Colonic mucosa (tissue), 4 donors: ENCODE results near the gene XAB2. TPM values are rescaled to one million over a fixed set of nuclear protein-coding genes. Genes with fewer than 3 reads are reported as not detected.
A peak's percentile ranks its signal among the peaks of the same experiment; 100 is the strongest.

Experiments
- DNase-seq: peaks from one replicate; pipeline ENCODE4 v3.0.0-alpha.2; 2020
- H3K27ac ChIP-seq: fragments of 200-600 bp; one replicate; pipeline ENCODE4 v1.8.0; 2021
- H3K27me3 ChIP-seq: fragments of 200-600 bp; one replicate; pipeline ENCODE4 v1.8.0; 2021
- H3K36me3 ChIP-seq: fragments of 200-600 bp; one replicate; pipeline ENCODE4 v1.8.0; 2021
- H3K4me1 ChIP-seq: fragments of 200-600 bp; one replicate; pipeline ENCODE4 v1.8.0; 2021; ENCODE audit warnings: mild to moderate bottlenecking
- H3K4me3 ChIP-seq: fragments of 200-600 bp; one replicate; pipeline ENCODE4 v1.8.0; 2021
- H3K9ac ChIP-seq, 2 donors: one replicate each; pipeline ENCODE4 v1.7.0; 2013; ENCODE audit warnings: control low read depth in 2 of 2, low read depth in 2 of 2, low read length in 2 of 2
- H3K9me3 ChIP-seq: fragments of 200-600 bp; one replicate; pipeline ENCODE4 v1.8.0; 2021
- intact Hi-C: fragments of 100-400 bp; cut with DNase I; formaldehyde crosslinking; loops from one replicate; pipeline ENCODE4 v1.14.1; 2022
- total RNA-seq, 2 donors: library from RNA; stranded (reverse); fragmentation: NEBNext Ultra II Directional in 1 of 2; extraction: Animal tissue kit (Norgen Biotek cat#: 25700) in 1 of 2; gene quantifications; one replicate each; pipeline ENCODE4 v1.2.1, GENCODE V29; 2021
- TF ChIP-seq, protein P1 (sequence below): fragments of 200-600 bp; IDR thresholded peaks from one replicate; pipeline ENCODE4 v1.8.0; 2022; ENCODE audit warnings: antibody characterized with exemption, mild to moderate bottlenecking
- donor health status: healthy.
- donor health status: DM: no; HTN: no; CAD: no.
- donor health status: DM: no; HTN: no; CAD: no.

Gene XAB2
- total RNA-seq, 2 donors from 2014 or later, result 28.3 to 48.1 TPM

DNA sequence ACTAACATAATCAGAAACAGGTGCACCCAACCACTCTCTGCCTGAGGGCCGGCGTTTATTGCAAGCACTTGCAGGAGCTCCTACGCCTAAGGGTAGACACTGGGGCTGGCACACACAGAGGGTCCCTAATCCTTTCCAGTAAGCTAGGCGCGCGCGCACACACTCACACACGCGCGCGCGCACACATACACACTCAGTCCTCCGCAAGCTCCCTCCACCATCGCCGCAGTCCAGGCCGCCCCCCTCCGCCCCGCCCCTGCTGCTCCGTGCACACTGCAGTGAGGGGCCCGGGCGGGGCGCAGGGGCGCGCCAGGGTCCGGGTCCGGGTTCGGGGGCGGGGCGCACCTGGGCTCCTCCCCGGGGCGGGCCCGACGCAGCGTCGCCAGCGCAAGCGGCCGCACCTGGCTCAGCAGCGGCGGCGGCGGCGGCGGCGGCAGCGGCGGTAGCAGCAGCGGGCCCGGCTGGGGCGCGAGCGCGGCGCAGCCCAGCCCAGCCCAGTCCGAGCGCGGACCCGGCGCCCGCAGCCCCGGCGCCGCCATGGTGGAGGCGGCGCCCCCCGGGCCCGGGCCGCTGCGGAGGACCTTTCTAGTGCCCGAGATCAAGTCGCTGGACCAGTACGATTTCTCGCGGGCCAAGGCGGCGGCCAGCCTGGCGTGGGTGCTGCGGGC, 33.7 kb downstream of the XAB2 start, which contains the start of gene CAMSAP3:
Gene CAMSAP3, plus strand, starts transcription at position 398 of the 668 bp plus-strand sequence. Its CDS starts 140 bp downstream, at position 538.
- TF ChIP-seq, protein P1, sequence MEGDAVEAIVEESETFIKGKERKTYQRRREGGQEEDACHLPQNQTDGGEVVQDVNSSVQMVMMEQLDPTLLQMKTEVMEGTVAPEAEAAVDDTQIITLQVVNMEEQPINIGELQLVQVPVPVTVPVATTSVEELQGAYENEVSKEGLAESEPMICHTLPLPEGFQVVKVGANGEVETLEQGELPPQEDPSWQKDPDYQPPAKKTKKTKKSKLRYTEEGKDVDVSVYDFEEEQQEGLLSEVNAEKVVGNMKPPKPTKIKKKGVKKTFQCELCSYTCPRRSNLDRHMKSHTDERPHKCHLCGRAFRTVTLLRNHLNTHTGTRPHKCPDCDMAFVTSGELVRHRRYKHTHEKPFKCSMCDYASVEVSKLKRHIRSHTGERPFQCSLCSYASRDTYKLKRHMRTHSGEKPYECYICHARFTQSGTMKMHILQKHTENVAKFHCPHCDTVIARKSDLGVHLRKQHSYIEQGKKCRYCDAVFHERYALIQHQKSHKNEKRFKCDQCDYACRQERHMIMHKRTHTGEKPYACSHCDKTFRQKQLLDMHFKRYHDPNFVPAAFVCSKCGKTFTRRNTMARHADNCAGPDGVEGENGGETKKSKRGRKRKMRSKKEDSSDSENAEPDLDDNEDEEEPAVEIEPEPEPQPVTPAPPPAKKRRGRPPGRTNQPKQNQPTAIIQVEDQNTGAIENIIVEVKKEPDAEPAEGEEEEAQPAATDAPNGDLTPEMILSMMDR, result no peak
- Histone ChIP-seq H3K36me3 (no peaks in the 10 kb centered on the region), H3K9me3 (no peaks in the 10 kb centered on the region), H3K9ac (peak within 1 kb of the TSS; percentile 44 to 68), H3K27ac (no peak within 1 kb of the TSS), H3K4me3 (peak within 1 kb of the TSS; percentile 65), H3K27me3 (peaks cover 9% of the 10 kb centered on the region), H3K4me1 (no peaks in the 10 kb centered on the region)
- intact Hi-C loops, result no loop called here
- peak; percentile 66 for DNase-seq

DNA sequence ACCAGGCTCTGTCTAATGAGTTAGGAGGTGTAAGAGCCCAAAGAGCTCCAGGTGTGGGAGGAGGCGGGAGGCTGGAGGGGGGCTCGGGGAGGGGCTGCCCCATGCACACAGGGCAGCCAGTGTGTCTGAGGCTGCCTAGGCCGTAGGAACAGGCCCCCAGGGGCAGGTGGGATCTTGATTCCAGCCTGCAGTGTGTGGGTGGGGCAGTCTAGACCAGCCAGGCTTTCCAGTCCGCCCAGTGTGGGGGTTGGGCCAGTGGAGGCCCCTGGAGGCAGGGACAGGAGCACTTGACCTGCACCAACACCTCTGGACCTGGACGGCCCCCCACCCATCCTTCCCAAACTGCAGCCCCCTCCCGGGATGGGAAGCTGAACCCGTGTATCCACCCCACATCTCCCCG, 39.1 kb downstream of the XAB2 start:
- DNase-seq, result peak; percentile 40
- H3K27ac ChIP-seq, result no peak overlapping the region
- no peak overlapping the region for H3K9ac ChIP-seq
- no peaks in the 10 kb centered on the region for H3K4me1 ChIP-seq
- H3K36me3 ChIP-seq, result no peaks in the 10 kb centered on the region
- H3K4me3 ChIP-seq, result no peak overlapping the region
- H3K27me3 ChIP-seq, result no peaks in the 10 kb centered on the region
- intact Hi-C loops, result no loop called here
- no peaks in the 10 kb centered on the region for H3K9me3 ChIP-seq
- TF ChIP-seq, protein P1, result no peak

DNA sequence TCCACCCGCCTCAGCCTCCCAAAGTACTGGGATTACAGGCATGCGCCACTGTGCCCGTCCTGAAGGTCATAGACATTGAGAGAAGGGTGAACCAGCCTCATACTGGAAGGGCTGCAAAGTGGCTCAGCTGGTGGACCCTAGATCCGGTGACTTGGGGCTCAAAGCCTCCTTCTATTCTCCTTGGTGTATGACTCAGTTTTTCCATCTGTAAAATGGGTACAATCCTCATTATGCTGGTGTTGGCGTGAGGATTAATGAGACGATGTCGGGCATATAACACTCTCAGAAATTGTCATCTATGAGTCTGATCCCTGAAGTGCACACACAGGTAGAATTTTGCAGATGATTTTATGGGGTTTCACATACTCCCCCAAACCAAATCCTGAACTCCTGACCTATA, 39.5 kb downstream of the XAB2 start:
- H3K27ac ChIP-seq, result no peak overlapping the region
- intact Hi-C loops, result no loop called here
- TF ChIP-seq, protein P1, result no peak
- H3K4me1 ChIP-seq, result no peaks in the 10 kb centered on the region
- no peak for DNase-seq
- H3K36me3 ChIP-seq, result no peaks in the 10 kb centered on the region
- no peak overlapping the region for H3K9ac ChIP-seq
- H3K27me3 ChIP-seq, result no peaks in the 10 kb centered on the region
- no peaks in the 10 kb centered on the region for H3K9me3 ChIP-seq
- H3K4me3 ChIP-seq, result no peak overlapping the region

DNA sequence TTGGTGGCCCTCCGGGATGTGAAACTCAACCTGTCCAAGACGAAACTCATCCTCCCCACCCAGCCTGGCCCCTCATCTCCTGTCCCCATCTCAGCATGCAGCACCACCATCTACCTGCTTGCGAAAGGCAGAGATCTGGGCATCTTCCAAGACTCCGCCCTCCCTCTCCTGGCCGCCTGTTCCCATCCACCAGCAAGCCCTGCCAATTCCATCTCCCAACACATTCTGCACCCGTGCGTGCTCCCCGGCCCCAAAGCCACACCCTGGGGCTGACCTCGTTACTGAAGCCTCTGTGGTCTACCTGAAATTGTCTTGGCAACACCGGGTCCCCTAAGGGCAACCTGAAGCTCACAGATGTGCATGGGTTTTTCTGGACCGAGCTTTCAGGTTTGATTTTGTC, 46.9 kb downstream of the XAB2 start:
- DNase-seq, result no peak
- H3K9me3 ChIP-seq, result no peaks in the 10 kb centered on the region
- no peak overlapping the region for H3K9ac ChIP-seq
- no peaks in the 10 kb centered on the region for H3K27me3 ChIP-seq
- H3K4me1 ChIP-seq, result no peaks in the 10 kb centered on the region
- no peak overlapping the region for H3K4me3 ChIP-seq
- H3K36me3 ChIP-seq, result no peaks in the 10 kb centered on the region
- TF ChIP-seq, protein P1, result no peak
- intact Hi-C loops, result no loop called here
- H3K27ac ChIP-seq, result no peak overlapping the region

DNA sequence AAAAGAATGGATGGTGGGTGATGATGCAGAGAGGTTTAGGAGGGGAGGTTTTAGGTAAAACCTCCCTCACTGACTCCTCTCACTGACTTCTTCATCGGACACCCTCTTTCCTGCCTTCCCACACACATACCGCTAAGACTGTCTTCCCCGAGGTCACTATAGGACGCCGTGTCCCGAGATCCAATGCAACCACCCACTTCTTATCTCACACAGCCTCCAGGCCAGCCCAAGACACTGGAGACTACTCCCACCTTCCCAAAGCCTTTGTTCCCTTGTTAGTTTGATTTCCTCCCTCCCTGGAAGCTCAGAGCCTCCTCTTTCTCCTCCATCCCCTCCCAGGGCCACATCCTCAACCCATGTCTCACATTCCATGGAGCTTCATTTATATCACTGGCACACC, 50.2 kb downstream of the XAB2 start:
- Histone ChIP-seq H3K9ac (no peak overlapping the region), H3K27me3 (no peaks in the 10 kb centered on the region), H3K9me3 (no peaks in the 10 kb centered on the region), H3K4me1 (no peaks in the 10 kb centered on the region), H3K27ac (no peak overlapping the region), H3K36me3 (no peaks in the 10 kb centered on the region), H3K4me3 (no peak overlapping the region)
- intact Hi-C loops, result no loop called here
- TF ChIP-seq, protein P1, result no peak
- DNase-seq, result no peak
